AML-193 (cell line): ENCODE measurements around the gene MIEF1.

Experiments
- DNase-seq, 2 experiments: peaks; one replicate each; lab custom pipeline; 2025; lab: John Stamatoyannopoulos, UW

Gene MIEF1

GRCh38 chr22:39556970-39557841, 55.1 kb downstream of the MIEF1 start:
- no peak for DNase-seq

GRCh38 chr22:39558254-39558727, 56.2 kb downstream of the MIEF1 start:
- no peak for DNase-seq

GRCh38 chr22:39558950-39559349, 56.9 kb downstream of the MIEF1 start:
- no peak for DNase-seq

- peak in 1 of 2 experiments; percentile 20 for DNase-seq
Observed at GRCh38 chr22:39559456-39560105, 57.5 kb downstream of the MIEF1 start.

- DNase-seq = no peak
Observed at GRCh38 chr22:39560127-39560526, 58.0 kb downstream of the MIEF1 start.

- no peak for DNase-seq
Observed at GRCh38 chr22:39562839-39563489, 60.9 kb downstream of the MIEF1 start.

- DNase-seq = no peak
Observed at GRCh38 chr22:39563571-39564428, 61.7 kb downstream of the MIEF1 start.

GRCh38 chr22:39565414-39565944, 63.4 kb downstream of the MIEF1 start:
- DNase-seq = no peak

GRCh38 chr22:39567135-39567946, 65.3 kb downstream of the MIEF1 start:
- no peak for DNase-seq
